GM23248 (cell line): ENCODE data around the gene ZC3HAV1. TPM values are rescaled to one million over a fixed set of nuclear protein-coding genes. Genes with fewer than 3 reads are reported as not detected.

Source experiments
- DNase-seq: peaks from one replicate; pipeline ENCODE4 v3.0.0-alpha.2; 2015
- H2AFZ ChIP-seq: fragments of 200-600 bp; sonication (generic); 2 replicates; pipeline ENCODE4 v1.6.1; 2016; ENCODE audit warnings: antibody characterized with exemption
- H3F3A ChIP-seq: fragments of 200-600 bp; sonication (generic); 2 replicates; pipeline ENCODE4 v1.6.1; 2016; ENCODE audit warnings: mild to moderate bottlenecking, antibody characterized with exemption, mixed run types; ENCODE audit not compliant: insufficient read depth
- H3K27ac ChIP-seq: fragments of 200-600 bp; sonication (generic); 2 replicates; pipeline ENCODE4 v1.5.1; 2016; ENCODE audit warnings: mild to moderate bottlenecking
- H3K27me3 ChIP-seq: fragments of 200-600 bp; sonication (generic); replicated peaks from 2 replicates; pipeline ENCODE4 v1.6.1; 2016; ENCODE audit warnings: mild to moderate bottlenecking; ENCODE audit not compliant: insufficient read depth
- H3K36me3 ChIP-seq: fragments of 200-600 bp; sonication (generic); 2 replicates; pipeline ENCODE4 v1.6.1; 2016; ENCODE audit warnings: low read depth, mild to moderate bottlenecking
- H3K4me1 ChIP-seq: fragments of 200-600 bp; sonication (generic); 2 replicates; pipeline ENCODE4 v1.6.1; 2016; ENCODE audit warnings: mild to moderate bottlenecking; ENCODE audit not compliant: insufficient read depth
- H3K4me2 ChIP-seq: fragments of 200-600 bp; sonication (generic); one replicate; pipeline ENCODE4 v1.6.1; 2016; ENCODE audit warnings: mild to moderate bottlenecking; ENCODE audit not compliant: unreplicated experiment
- H3K4me3 ChIP-seq: fragments of 200-600 bp; sonication (generic); 2 replicates; pipeline ENCODE4 v1.5.1; 2016; ENCODE audit warnings: mild to moderate bottlenecking
- H3K79me2 ChIP-seq: fragments of 200-600 bp; sonication (generic); 2 replicates; pipeline ENCODE4 v1.6.1; 2016; ENCODE audit warnings: mild to moderate bottlenecking; ENCODE audit not compliant: insufficient read depth
- H3K9ac ChIP-seq: fragments of 200-600 bp; sonication (generic); 2 replicates; pipeline ENCODE4 v1.6.1; 2016; ENCODE audit warnings: mild to moderate bottlenecking
- H3K9me2 ChIP-seq: fragments of 200-600 bp; sonication (generic); 2 replicates; pipeline ENCODE4 v1.6.1; 2016; ENCODE audit warnings: mixed run types, mild to moderate bottlenecking, moderate library complexity; ENCODE audit not compliant: insufficient read depth
- H3K9me3 ChIP-seq: fragments of 200-600 bp; sonication (generic); one replicate; pipeline ENCODE4 v1.6.1; 2017; ENCODE audit warnings: low read depth
- H4K20me1 ChIP-seq: fragments of 200-600 bp; sonication (generic); 2 replicates; pipeline ENCODE4 v1.6.0; 2016; ENCODE audit not compliant: insufficient read depth
- EZH2 ChIP-seq: fragments of 200-600 bp; sonication (generic); IDR thresholded peaks from 2 replicates; pipeline ENCODE4 v1.6.1; 2018; ENCODE audit warnings: antibody characterized with exemption, mild to moderate bottlenecking; ENCODE audit not compliant: insufficient read depth, poor library complexity, severe bottlenecking
- EZH2phosphoT487 ChIP-seq: fragments of 200-600 bp; sonication (generic); IDR thresholded peaks from 2 replicates; pipeline ENCODE4 v1.6.1; 2018; ENCODE audit warnings: antibody characterized with exemption, moderate library complexity, mild to moderate bottlenecking, low read depth; ENCODE audit not compliant: insufficient read depth
- WGBS, 2 experiments: methylation state at CpG; one replicate each; pipeline ENCODE4 v1.1.6; 2015 to 2017; ENCODE audit warnings: low lambda C conversion rate in 2 of 2, low coverage in 1 of 2; ENCODE audit errors: missing lambda C conversion rate in 2 of 2; 5-methylcytosine and 5-hydroxymethylcytosine counted together
- in situ Hi-C: fragments of 300-500 bp; cut with MboI; formaldehyde crosslinking; loops from 2 replicates; pipeline ENCODE4 v1.15.0; 2020
- polyA plus RNA-seq: library from polyadenylated mRNA; unstranded; fragments of >200 nt; fragmentation: Nextera tagmentation; extraction: Ambion mirVana; gene quantifications from 2 replicates; pipeline ENCODE4 v1.2.1, GENCODE V29; 2016
- total RNA-seq: library from RNA; depleted of rRNA; stranded (reverse); fragments of >200 nt; shearing (Covaris generic); gene quantifications from 2 replicates; pipeline ENCODE4 v1.2.3, GENCODE V29; 2014

The ZC3HAV1 gene
- total and polyA plus RNA-seq, 2 experiments from 2014 or later = 28.8 to 30.5 TPM

GRCh38 chr7:139075031-139075652 lies 34.4 kb downstream of the ZC3HAV1 start:
- Histone ChIP-seq H3K27me3 (no peaks in the 10 kb centered on the region), H3K27ac (peak overlapping the region; percentile 45)

GRCh38 chr7:139072796-139073195 lies 36.7 kb downstream of the ZC3HAV1 start:
- Histone ChIP-seq H3K9me2 (no peaks in the 10 kb centered on the region), H3F3A (no peaks in the 10 kb centered on the region; the same call in 1 of the 2 replicates), H3K9ac (no peak overlapping the region), H3K4me1 (peaks cover 3% of the 10 kb centered on the region), H3K4me3 (no peak overlapping the region), H2AFZ (no peak overlapping the region), H3K27ac (no peak overlapping the region), H3K27me3 (no peaks in the 10 kb centered on the region), H3K36me3 (peaks cover 31% of the 10 kb centered on the region), H3K79me2 (no peaks in the 10 kb centered on the region), H3K9me3 (no peaks in the 10 kb centered on the region), H4K20me1 (no peaks in the 10 kb centered on the region), H3K4me2 (no peak overlapping the region)
- 92 to 95% methylated on average over 8 of the region's 8 CpGs for WGBS, 2 experiments
- in situ Hi-C loops = no loop called here
- DNase-seq = no peak
- TF ChIP-seq EZH2phosphoT487 (no peak), EZH2 (no peak)

More at GRCh38 chr7:139075031-139075652, 34.4 kb downstream of the ZC3HAV1 start:
- H3K9me2 ChIP-seq = no peaks in the 10 kb centered on the region
- peak overlapping the region; percentile 67 for H2AFZ ChIP-seq
- H3K4me2 ChIP-seq = no peak overlapping the region
- TF ChIP-seq EZH2phosphoT487 = no peak
- no peak for TF ChIP-seq EZH2
- peak overlapping the region; percentile 43; the same call in 1 of the 2 replicates for H3K9ac ChIP-seq
- H4K20me1 ChIP-seq = no peaks in the 10 kb centered on the region
- peak; percentile 88 for DNase-seq
- peaks cover 6% of the 10 kb centered on the region for H3K4me1 ChIP-seq
- H3K9me3 ChIP-seq = no peaks in the 10 kb centered on the region
- 28 to 34% methylated on average over 9 of the region's 9 CpGs for WGBS, 2 experiments
- H3F3A ChIP-seq = no peaks in the 10 kb centered on the region; the same call in 1 of the 2 replicates
- no peak overlapping the region for H3K4me3 ChIP-seq
- in situ Hi-C loops = loop anchor here (25.0 kb wide), 1 partner anchor 188 kb away; no protein-coding TSS in a partner anchor
- H3K36me3 ChIP-seq = peaks cover 31% of the 10 kb centered on the region
- H3K79me2 ChIP-seq = no peaks in the 10 kb centered on the region

- no peak overlapping the region for H2AFZ ChIP-seq
- DNase-seq = no peak
- no peaks in the 10 kb centered on the region for H3K27me3 ChIP-seq
- H3K27ac ChIP-seq = no peak overlapping the region
- no peaks in the 10 kb centered on the region for H3K79me2 ChIP-seq
- no peak overlapping the region for H3K9ac ChIP-seq
- H4K20me1 ChIP-seq = no peaks in the 10 kb centered on the region
- peaks cover 26% of the 10 kb centered on the region for H3K36me3 ChIP-seq
- no peak overlapping the region for H3K4me2 ChIP-seq
- no peaks in the 10 kb centered on the region; the same call in 1 of the 2 replicates for H3F3A ChIP-seq
- H3K4me3 ChIP-seq = no peak overlapping the region
- in situ Hi-C loops = no loop called here
- peaks cover 3% of the 10 kb centered on the region for H3K4me1 ChIP-seq
- WGBS, 2 experiments = 86 to 89% methylated on average over 3 of the region's 3 CpGs
- no peaks in the 10 kb centered on the region for H3K9me3 ChIP-seq
- H3K9me2 ChIP-seq = no peaks in the 10 kb centered on the region
- TF ChIP-seq EZH2phosphoT487 = no peak
- TF ChIP-seq EZH2 = no peak
Measured at GRCh38 chr7:139071680-139072079, 37.8 kb downstream of the ZC3HAV1 start.

- no peak overlapping the region for H3K9ac ChIP-seq
- no peak overlapping the region for H2AFZ ChIP-seq
- H3K4me1 ChIP-seq = no peaks in the 10 kb centered on the region
- H3F3A ChIP-seq = no peaks in the 10 kb centered on the region
- no peak overlapping the region for H3K4me2 ChIP-seq
- no peak overlapping the region for H3K27ac ChIP-seq
- WGBS, 2 experiments = 88 to 90% methylated on average over 9 of the region's 9 CpGs
- no peak overlapping the region for H3K4me3 ChIP-seq
- no peak for DNase-seq
- H3K79me2 ChIP-seq = no peaks in the 10 kb centered on the region
- TF ChIP-seq EZH2 (no peak), EZH2phosphoT487 (no peak)
- H3K9me3 ChIP-seq = no peaks in the 10 kb centered on the region
- in situ Hi-C loops = no loop called here
- H4K20me1 ChIP-seq = no peaks in the 10 kb centered on the region
- no peaks in the 10 kb centered on the region for H3K9me2 ChIP-seq
- H3K27me3 ChIP-seq = no peaks in the 10 kb centered on the region
- H3K36me3 ChIP-seq = peaks cover 28% of the 10 kb centered on the region
Measured at GRCh38 chr7:139068544-139069399, 40.7 kb downstream of the ZC3HAV1 start.
